Stimulated activated CD4-positive, alpha-beta T cell treated with anti-CD3 and anti-CD28 coated beads, TNF-alpha, amount 100 ng/mL, for 1 hour (primary cell): ENCODE results near the gene CLDN15.
"Not testable (repeated sequence)": the region's sequence is repeated elsewhere in the genome, so short reads cannot be mapped to it uniquely, and the experiment has no call there.

Experiments
- DNase-seq, 3 donors: peaks; one replicate each; pipeline ENCODE4 v3.0.0-alpha.2; 2020; ENCODE audit warnings: low read depth in 3 of 3, low spot score in 1 of 3

CLDN15 gene

GRCh38 chr7:101237206-101238067 is at the start of gene CLDN15:
CLDN15 (minus strand) TSS chr7:101237802; CDS start chr7:101237581, 221 bp downstream.
- DNase-seq = no peak

GRCh38 chr7:101287032-101287431 is 49.4 kb upstream of the CLDN15 start:
- DNase-seq = no peak

GRCh38 chr7:101285880-101286279 is 48.3 kb upstream of the CLDN15 start:
- DNase-seq = not testable (repeated sequence)

GRCh38 chr7:101285171-101285570 is 47.6 kb upstream of the CLDN15 start:
- no peak for DNase-seq

GRCh38 chr7:101280912-101281311 is 43.3 kb upstream of the CLDN15 start:
- DNase-seq = not testable (repeated sequence)

- no peak for DNase-seq
Observed at GRCh38 chr7:101278461-101279292, 41.1 kb upstream of the CLDN15 start.

GRCh38 chr7:101277155-101277554 is 39.6 kb upstream of the CLDN15 start:
- DNase-seq = no peak

- DNase-seq = no peak
Observed at GRCh38 chr7:101273206-101273605, 35.6 kb upstream of the CLDN15 start.

- DNase-seq = no peak
Observed at GRCh38 chr7:101271021-101271420, 33.4 kb upstream of the CLDN15 start.

GRCh38 chr7:101269664-101270063 is 32.1 kb upstream of the CLDN15 start:
- DNase-seq = no peak

- no peak for DNase-seq
Observed at GRCh38 chr7:101265622-101266516, 28.3 kb upstream of the CLDN15 start.

- not testable (repeated sequence) for DNase-seq
Observed at GRCh38 chr7:101264102-101264706, 26.6 kb upstream of the CLDN15 start.

GRCh38 chr7:101258243-101258731 is 20.7 kb upstream of the CLDN15 start:
- no peak for DNase-seq

- no peak for DNase-seq
Observed at GRCh38 chr7:101255796-101256195, 18.2 kb upstream of the CLDN15 start.

- DNase-seq = not testable (repeated sequence)
Observed at GRCh38 chr7:101253199-101253598, 15.6 kb upstream of the CLDN15 start.

- peak; percentile 93 to 98 (median 95) for DNase-seq
Observed at GRCh38 chr7:101251871-101252659, 14.5 kb upstream of the CLDN15 start.

- no peak for DNase-seq
Observed at GRCh38 chr7:101250324-101250723, 12.7 kb upstream of the CLDN15 start.

- DNase-seq = no peak
Observed at GRCh38 chr7:101248276-101248675, 10.7 kb upstream of the CLDN15 start.

- no peak for DNase-seq
Observed at GRCh38 chr7:101245147-101245668, 7.6 kb upstream of the CLDN15 start.
